Tibial nerve (tissue), 3 donors: Measurements from ENCODE around the gene MYD88.

Experiments used
- CTCF ChIP-seq, 5 experiments: fragments of 200-600 bp in 3 of 5; fragments of 450-650 bp in 2 of 5; sonication (generic) in 3 of 5; IDR thresholded peaks; one replicate each; pipeline ENCODE4 v1.5.1; 2016 to 2019; ENCODE audit warnings: antibody characterized with exemption in 5 of 5, mild to moderate bottlenecking in 3 of 5, moderate library complexity in 2 of 5
- POLR2A ChIP-seq, 2 donors: fragments of 450-650 bp; IDR thresholded peaks; one replicate each; pipeline ENCODE4 v1.6.1; 2017; ENCODE audit warnings: antibody characterized with exemption in 2 of 2, mild to moderate bottlenecking in 2 of 2, moderate library complexity in 2 of 2

GRCh38 chr3:38163841-38164642, 25.6 kb downstream of the MYD88 start:
- no peak for TF ChIP-seq CTCF (IDR thresholded peaks at IDR 0.05)
- no peak for TF ChIP-seq POLR2A (IDR thresholded peaks at IDR 0.05)
